Measurements from ENCODE around the gene IP6K1.
A peak's percentile ranks its signal among the peaks of the same experiment; 100 is the strongest.

The IP6K1 gene

GRCh38 chr3:49712631-49713317 is 73.6 kb downstream of the IP6K1 start:
- no peaks in the 10 kb centered on the region for H3K9me3 ChIP-seq

GRCh38 chr3:49712166-49712565 is 74.2 kb downstream of the IP6K1 start:
- DNase-seq (ENCODE audit: low spot score in 2 of 2): no peak
- Histone ChIP-seq H3K4me3 (no peak overlapping the region), H3K27me3 (ENCODE audit: low read depth) (no peaks in the 10 kb centered on the region), H3K36me3 (replicated peaks) (peaks cover 6% of the 10 kb centered on the region; the same call in 1 of the 2 replicates), H3K4me1 (no peaks in the 10 kb centered on the region), H3K9me3 (no peaks in the 10 kb centered on the region)
- in situ Hi-C loops (cut with MboI; ENCODE audit: low sequenced_read_pairs): no loop called here

More at GRCh38 chr3:49712631-49713317, 73.6 kb downstream of the IP6K1 start:
- no peaks in the 10 kb centered on the region for H3K4me1 ChIP-seq
- H3K27me3 ChIP-seq (ENCODE audit: low read depth): no peaks in the 10 kb centered on the region
- H3K36me3 ChIP-seq (replicated peaks): peaks cover 6% of the 10 kb centered on the region; the same call in 1 of the 2 replicates
- no peak for DNase-seq (ENCODE audit: low spot score in 2 of 2)
- H3K4me3 ChIP-seq: no peak overlapping the region
- in situ Hi-C loops (cut with MboI; ENCODE audit: low sequenced_read_pairs): no loop called here

GRCh38 chr3:49711489-49711888 is 74.9 kb downstream of the IP6K1 start:
- Histone ChIP-seq H3K9me3 (no peaks in the 10 kb centered on the region), H3K4me3 (no peak overlapping the region), H3K36me3 (replicated peaks) (peaks cover 2% of the 10 kb centered on the region; the same call in 1 of the 2 replicates), H3K27me3 (ENCODE audit: low read depth) (no peaks in the 10 kb centered on the region), H3K4me1 (no peaks in the 10 kb centered on the region)
- DNase-seq (ENCODE audit: low spot score in 2 of 2): no peak
- in situ Hi-C loops (cut with MboI; ENCODE audit: low sequenced_read_pairs): no loop called here

- Histone ChIP-seq H3K4me3 (no peak overlapping the region), H3K4me1 (no peaks in the 10 kb centered on the region), H3K36me3 (replicated peaks) (no peaks in the 10 kb centered on the region; the same call in none of the 2 replicates), H3K27me3 (ENCODE audit: low read depth) (no peaks in the 10 kb centered on the region), H3K9me3 (no peaks in the 10 kb centered on the region)
- in situ Hi-C loops (cut with MboI; ENCODE audit: low sequenced_read_pairs): no loop called here
- DNase-seq (ENCODE audit: low spot score in 2 of 2): no peak
Observed at GRCh38 chr3:49709852-49710251, 76.5 kb downstream of the IP6K1 start.

- peaks cover 10% of the 10 kb centered on the region for H3K36me3 ChIP-seq (replicated peaks)
- H3K27me3 ChIP-seq (ENCODE audit: low read depth): no peaks in the 10 kb centered on the region
- in situ Hi-C loops (cut with MboI; ENCODE audit: low sequenced_read_pairs): no loop called here
- no peaks in the 10 kb centered on the region for H3K4me1 ChIP-seq
- H3K9me3 ChIP-seq: no peaks in the 10 kb centered on the region
- no peak for DNase-seq (ENCODE audit: low spot score in 2 of 2)
- no peak overlapping the region for H3K4me3 ChIP-seq
Observed at GRCh38 chr3:49707113-49707480, 79.2 kb downstream of the IP6K1 start.

- Histone ChIP-seq H3K36me3 (replicated peaks) (peaks cover 14% of the 10 kb centered on the region), H3K4me3 (no peak overlapping the region), H3K27me3 (ENCODE audit: low read depth) (no peaks in the 10 kb centered on the region), H3K9me3 (no peaks in the 10 kb centered on the region), H3K4me1 (no peaks in the 10 kb centered on the region)
- in situ Hi-C loops (cut with MboI; ENCODE audit: low sequenced_read_pairs): no loop called here
- no peak for DNase-seq (ENCODE audit: low spot score in 2 of 2)
Observed at GRCh38 chr3:49706456-49707112, 79.8 kb downstream of the IP6K1 start.

- Histone ChIP-seq H3K4me1 (no peaks in the 10 kb centered on the region), H3K9me3 (no peaks in the 10 kb centered on the region), H3K27me3 (ENCODE audit: low read depth) (no peaks in the 10 kb centered on the region), H3K36me3 (replicated peaks) (peaks cover 16% of the 10 kb centered on the region), H3K4me3 (no peak overlapping the region)
- in situ Hi-C loops (cut with MboI; ENCODE audit: low sequenced_read_pairs): no loop called here
- DNase-seq (ENCODE audit: low spot score in 2 of 2): no peak
Observed at GRCh38 chr3:49705390-49705960, 80.9 kb downstream of the IP6K1 start.

GRCh38 chr3:49704629-49705028 is 81.7 kb downstream of the IP6K1 start:
- Histone ChIP-seq H3K27me3 (ENCODE audit: low read depth) (no peaks in the 10 kb centered on the region), H3K9me3 (no peaks in the 10 kb centered on the region), H3K36me3 (replicated peaks) (peaks cover 16% of the 10 kb centered on the region), H3K4me1 (no peaks in the 10 kb centered on the region), H3K4me3 (no peak overlapping the region)
- in situ Hi-C loops (cut with MboI; ENCODE audit: low sequenced_read_pairs): loop anchor here (5.0 kb wide), 1 partner anchor 128 kb away; no protein-coding TSS in a partner anchor
- DNase-seq (ENCODE audit: low spot score in 2 of 2): no peak

- Histone ChIP-seq H3K4me1 (no peaks in the 10 kb centered on the region), H3K4me3 (no peak overlapping the region), H3K36me3 (replicated peaks) (peaks cover 16% of the 10 kb centered on the region), H3K27me3 (ENCODE audit: low read depth) (no peaks in the 10 kb centered on the region), H3K9me3 (no peaks in the 10 kb centered on the region)
- no peak for DNase-seq (ENCODE audit: low spot score in 2 of 2)
- in situ Hi-C loops (cut with MboI; ENCODE audit: low sequenced_read_pairs): loop anchor here (5.0 kb wide), 1 partner anchor 128 kb away; no protein-coding TSS in a partner anchor
Observed at GRCh38 chr3:49703956-49704355, 82.4 kb downstream of the IP6K1 start.

- Histone ChIP-seq H3K9me3 (no peaks in the 10 kb centered on the region), H3K4me1 (no peaks in the 10 kb centered on the region), H3K4me3 (no peak overlapping the region), H3K36me3 (replicated peaks) (peaks cover 16% of the 10 kb centered on the region), H3K27me3 (ENCODE audit: low read depth) (no peaks in the 10 kb centered on the region)
- in situ Hi-C loops (cut with MboI; ENCODE audit: low sequenced_read_pairs): loop anchor here (5.0 kb wide), 1 partner anchor 129 kb away; no protein-coding TSS in a partner anchor
- peak; percentile 51 to 71 for DNase-seq (ENCODE audit: low spot score in 2 of 2)
Observed at GRCh38 chr3:49703443-49703927, 82.9 kb downstream of the IP6K1 start.

- no peak for DNase-seq (ENCODE audit: low spot score in 2 of 2)
- Histone ChIP-seq H3K36me3 (replicated peaks) (peaks cover 20% of the 10 kb centered on the region), H3K4me1 (no peaks in the 10 kb centered on the region), H3K9me3 (no peaks in the 10 kb centered on the region), H3K4me3 (no peak overlapping the region), H3K27me3 (ENCODE audit: low read depth) (no peaks in the 10 kb centered on the region)
- in situ Hi-C loops (cut with MboI; ENCODE audit: low sequenced_read_pairs): loop anchor here (5.0 kb wide), 1 partner anchor 130 kb away; no protein-coding TSS in a partner anchor
Observed at GRCh38 chr3:49702672-49703071, 83.7 kb downstream of the IP6K1 start.

GRCh38 chr3:49701388-49702077 is 84.8 kb downstream of the IP6K1 start:
- Histone ChIP-seq H3K4me3 (no peak overlapping the region), H3K4me1 (no peaks in the 10 kb centered on the region), H3K27me3 (ENCODE audit: low read depth) (no peaks in the 10 kb centered on the region), H3K36me3 (replicated peaks) (peaks cover 20% of the 10 kb centered on the region), H3K9me3 (no peaks in the 10 kb centered on the region)
- peak in 1 of 2 experiments; percentile 40 for DNase-seq (ENCODE audit: low spot score in 2 of 2)
- in situ Hi-C loops (cut with MboI; ENCODE audit: low sequenced_read_pairs): loop anchor here (5.0 kb wide), 1 partner anchor 131 kb away; no protein-coding TSS in a partner anchor

- Histone ChIP-seq H3K36me3 (replicated peaks) (peaks cover 20% of the 10 kb centered on the region), H3K4me1 (no peaks in the 10 kb centered on the region), H3K9me3 (no peaks in the 10 kb centered on the region), H3K27me3 (ENCODE audit: low read depth) (no peaks in the 10 kb centered on the region), H3K4me3 (no peak overlapping the region)
- in situ Hi-C loops (cut with MboI; ENCODE audit: low sequenced_read_pairs): loop anchor here (5.0 kb wide), 1 partner anchor 132 kb away; no protein-coding TSS in a partner anchor
- DNase-seq (ENCODE audit: low spot score in 2 of 2): no peak
Observed at GRCh38 chr3:49700453-49701128, 85.8 kb downstream of the IP6K1 start.

Data from HAP-1 (cell line).